HepG2 (cell line): Measurements from ENCODE around the gene UCMA. TPM values are rescaled to one million over a fixed set of nuclear protein-coding genes. Genes with fewer than 3 reads are reported as not detected.

ENCODE experiments used
- ATAC-seq: fragments of 200-7000 bp; cut with Tn5 transposase; 3 replicates; pipeline ENCODE4 v1.9.1; 2020; ENCODE audit warnings: mild to moderate bottlenecking, moderate library complexity
- BruUV-seq: library from RNA; stranded (reverse); fragments of 400-500 nt; replicated peaks from 2 replicates; lab custom pipeline; 2021; lab: Mats Ljungman, UMichigan
- CTCF ChIA-PET: fragments of 300-600 bp; formaldehyde crosslinking; extraction: SDS; loops from one replicate; lab custom pipeline; 2021; ENCODE audit warnings: low total read pairs, inconsistent platforms, low intra/inter-chr PET ratio; lab: Yijun Ruan, JAX
- POLR2A ChIA-PET: fragments of 350-600 bp; sonication (Branson Sonifier 250); formaldehyde crosslinking; loops from one replicate; lab custom pipeline; 2020; ENCODE audit warnings: antibody characterized with exemption, inconsistent platforms; lab: Yijun Ruan, JAX
- DNase-seq: peaks from one replicate; pipeline ENCODE4 v3.0.0-alpha.2; 2015; ENCODE audit warnings: low spot score
- FAIRE-seq: peaks from 3 replicates; lab custom pipeline; 2011; peaks lifted over from hg19 to GRCh38; lab: Jason Lieb, UNC
- H2AFZ ChIP-seq: one replicate; pipeline ENCODE4 v1.6.1; 2011; ENCODE audit warnings: low read length, inconsistent platforms
- H3K27ac ChIP-seq: fragments of 300-600 bp; 3 replicates; pipeline ENCODE4 v1.8.0; 2011; ENCODE audit warnings: mixed run types, mild to moderate bottlenecking, mixed read lengths, low read length, inconsistent platforms; ENCODE audit not compliant: insufficient read depth; ENCODE audit errors: extremely low read length
- H3K27me3 ChIP-seq, 2 experiments: fragments of 200-600 bp in 1 of 2; 2 replicates in 1 of 2; 3 replicates in 1 of 2; pipeline versions ENCODE4 v1.6.0 to v1.8.0; 2011; ENCODE audit warnings: low read length in 2 of 2, mild to moderate bottlenecking in 2 of 2, moderate library complexity in 2 of 2, inconsistent platforms in 1 of 2; ENCODE audit not compliant: insufficient read depth in 2 of 2, control insufficient read depth in 1 of 2
- H3K36me3 ChIP-seq, 2 experiments: fragments of 200-600 bp in 1 of 2; replicated peaks in 1 of 2; 2 replicates in 1 of 2; 3 replicates in 1 of 2; pipeline versions ENCODE4 v1.5.1 to v1.8.0; 2011; ENCODE audit warnings: low read length in 2 of 2, inconsistent platforms in 1 of 2; ENCODE audit not compliant: insufficient read depth in 2 of 2, control insufficient read depth in 1 of 2
- H3K4me1 ChIP-seq: 2 replicates; pipeline ENCODE4 v1.5.1; 2012; ENCODE audit warnings: low read length, inconsistent platforms; ENCODE audit not compliant: insufficient read depth
- H3K4me2 ChIP-seq: 2 replicates; pipeline ENCODE4 v1.6.0; 2011; ENCODE audit warnings: low read depth, low read length, inconsistent platforms
- H3K4me3 ChIP-seq, 3 experiments: fragments of 200-600 bp in 1 of 3; sonication (generic), shearing (Covaris generic) in 1 of 3; replicated peaks in 1 of 3; 2 replicates each; pipeline ENCODE4 v1.5.1; 2011 to 2016; ENCODE audit warnings: low read length in 3 of 3, inconsistent platforms in 2 of 3, low read depth in 2 of 3, mild to moderate bottlenecking in 2 of 3, control low read depth in 1 of 3, mixed read lengths in 1 of 3; ENCODE audit not compliant: insufficient read depth in 1 of 3
- H3K79me2 ChIP-seq: one replicate; pipeline ENCODE4 v1.6.1; 2011; ENCODE audit warnings: low read length, inconsistent platforms; ENCODE audit not compliant: insufficient read depth
- H3K9ac ChIP-seq: 2 replicates; pipeline ENCODE4 v1.6.0; 2011; ENCODE audit warnings: mild to moderate bottlenecking, low read depth, low read length, inconsistent platforms; ENCODE audit not compliant: insufficient read depth
- H3K9me3 ChIP-seq: 2 replicates; pipeline ENCODE4 v1.5.1; 2012; ENCODE audit warnings: mild to moderate bottlenecking, low read length
- H4K20me1 ChIP-seq: 2 replicates; pipeline ENCODE4 v1.6.0; 2011; ENCODE audit warnings: inconsistent platforms, mild to moderate bottlenecking, low read length, moderate library complexity; ENCODE audit not compliant: insufficient read depth
- AGO2 ChIP-seq: fragments of 200-400 bp; formaldehyde crosslinking; optimal IDR thresholded peaks from 2 replicates; pipeline ENCODE3; 2017; ENCODE audit warnings: mild to moderate bottlenecking, low read depth, low read length, moderate library complexity
- BHLHE40 ChIP-seq: IDR thresholded peaks from 2 replicates; pipeline ENCODE4 v1.6.1; 2011; ENCODE audit warnings: low read length, improper control_type of control experiment
- BRCA1 ChIP-seq: sonication (generic); formaldehyde crosslinking; IDR thresholded peaks from 2 replicates; pipeline ENCODE4 v1.4.0; 2020; ENCODE audit warnings: missing genetic modification reagents
- KLF16 ChIP-seq, 2 experiments: sonication (generic) in 1 of 2; formaldehyde crosslinking in 1 of 2; IDR thresholded peaks; 2 replicates each; pipeline versions ENCODE4 v1.6.1 to v1.8.0; 2016 to 2023; ENCODE audit warnings: missing genetic modification reagents in 2 of 2, missing compliant biosample characterization in 1 of 2
- MEF2D ChIP-seq: sonication (generic); formaldehyde crosslinking; IDR thresholded peaks from 2 replicates; pipeline ENCODE4 v1.5.1; 2020; ENCODE audit warnings: mild to moderate bottlenecking, missing genetic modification reagents
- MYC ChIP-seq: sonication (generic); formaldehyde crosslinking; IDR thresholded peaks from 2 replicates; pipeline ENCODE4 v1.9.0; 2021; ENCODE audit warnings: missing genetic modification reagents, borderline replicate concordance
- NCOR1 ChIP-seq: fragments of 200-600 bp; sonication (generic); IDR thresholded peaks from 2 replicates; pipeline ENCODE4 v1.7.0; 2017; ENCODE audit warnings: antibody characterized with exemption, low read length, borderline replicate concordance
- SKIL ChIP-seq: sonication (generic); formaldehyde crosslinking; IDR thresholded peaks from 2 replicates; pipeline ENCODE4 v1.8.0; 2022; ENCODE audit warnings: missing genetic modification reagents, mild to moderate bottlenecking, moderate library complexity, borderline replicate concordance
- ZBED4 ChIP-seq: sonication (generic); formaldehyde crosslinking; IDR thresholded peaks from 2 replicates; pipeline ENCODE4 v1.4.0; 2020; ENCODE audit warnings: missing genetic modification reagents, borderline replicate concordance
- ZBTB26 ChIP-seq: IDR thresholded peaks from 2 replicates; pipeline ENCODE4 v1.6.1; 2016; ENCODE audit warnings: missing compliant biosample characterization, missing genetic modification reagents, borderline replicate concordance
- ZNF292 ChIP-seq: sonication (generic); formaldehyde crosslinking; IDR thresholded peaks from 2 replicates; pipeline ENCODE4 v1.8.1; 2022; ENCODE audit warnings: mild to moderate bottlenecking, low read depth, missing genetic modification reagents, borderline replicate concordance
- ZNF484 ChIP-seq: sonication (generic); formaldehyde crosslinking; IDR thresholded peaks from 2 replicates; pipeline ENCODE4 v1.5.1; 2020; ENCODE audit warnings: mild to moderate bottlenecking, low read depth, missing genetic modification reagents, borderline replicate concordance
- ZNF75D ChIP-seq: sonication (generic); formaldehyde crosslinking; IDR thresholded peaks from 2 replicates; pipeline ENCODE4 v1.8.1; 2023; ENCODE audit warnings: missing genetic modification reagents, mild to moderate bottlenecking, borderline replicate concordance
- WGBS: methylation state at CpG from one replicate; pipeline ENCODE4 v1.1.6; 2017; ENCODE audit warnings: low lambda C conversion rate; 5-methylcytosine and 5-hydroxymethylcytosine counted together
- in situ Hi-C: cut with HindIII; loops from 2 replicates; pipeline ENCODE4 v1.10.0; 2017; ENCODE audit warnings: low pct_unique_long_range_greater_than_20kb; ENCODE audit not compliant: extremely low pct_ligation_motif_present
- intact Hi-C: fragments of 100-400 bp; cut with micrococcal nuclease; formaldehyde crosslinking; loops from one replicate; pipeline ENCODE4 v1.10.0; 2022; ENCODE audit not compliant: unreplicated experiment
- polyA plus RNA-seq, 8 experiments: library from polyadenylated mRNA; depleted of rRNA in 3 of 8; stranded (reverse) in 7 of 8; unstranded in 1 of 8; fragments of >200 nt; fragmentation: Illumina TruSeq in 4 of 8; extraction: Trizol in 4 of 8; gene quantifications; 2 replicates each; pipeline versions ENCODE4 v1.2.1 to v1.2.3, GENCODE V29; 2011 to 2016; ENCODE audit warnings: low read depth in 4 of 8, missing spikeins in 1 of 8, mixed read lengths in 1 of 8; ENCODE audit not compliant: insufficient read depth in 1 of 8
- total RNA-seq, 5 experiments: library from RNA; depleted of rRNA; stranded (reverse); fragments of >200 nt; fragmentation: Illumina TruSeq; extraction: Trizol; gene quantifications; 2 replicates each; pipeline ENCODE4 v1.2.3, GENCODE V29; 2016; ENCODE audit warnings: low read depth in 1 of 5
- TF ChIP-seq, protein P1 (sequence below): sonication (generic); formaldehyde crosslinking; IDR thresholded peaks from 2 replicates; pipeline ENCODE4 v1.4.0; 2020; ENCODE audit warnings: missing genetic modification reagents, borderline replicate concordance
- TF ChIP-seq, protein P2 (sequence below): IDR thresholded peaks from 2 replicates; pipeline ENCODE4 v1.6.1; 2012; ENCODE audit warnings: inconsistent platforms

UCMA gene
- total and polyA plus RNA-seq, 2 of the 13 experiments (the other 11 are each of a cell fraction or from before 2014, with no cell fraction given), result not detected

GRCh38 chr10:13256627-13257026, 22.5 kb upstream of the UCMA start:
- no peak overlapping the region for H3K9ac ChIP-seq
- no peak for ATAC-seq
- BruUV-seq, result no TSS peak
- intact Hi-C loops (no loop called here), in situ Hi-C loops (no loop called here)
- DNase-seq, result no peak
- 48% methylated on average over 2 of the region's 2 CpGs for WGBS
- no peaks in the 10 kb centered on the region for H3K79me2 ChIP-seq
- H3K4me2 ChIP-seq, result no peak overlapping the region
- H3K27me3 ChIP-seq, result peaks cover 0 to 4% of the 10 kb centered on the region in 2 experiments; a peak in 1 of 5 replicates
- H3K4me3 ChIP-seq, result no peak overlapping the region
- H3K27ac ChIP-seq, result no peak overlapping the region
- no peak for FAIRE-seq
- ChIA-PET CTCF (interaction anchor here (0.6 kb wide), 1 partner anchor 50 kb away, joined by 3 read pairs; no protein-coding TSS in a partner anchor), POLR2A (no interaction called here)
- H3K4me1 ChIP-seq, result no peaks in the 10 kb centered on the region
- H4K20me1 ChIP-seq, result no peaks in the 10 kb centered on the region
- no peaks in the 10 kb centered on the region for H3K36me3 ChIP-seq
- H3K9me3 ChIP-seq, result no peaks in the 10 kb centered on the region
- H2AFZ ChIP-seq, result no peak overlapping the region
- TF ChIP-seq MEF2D (CRISPR knock-in tag) (no peak), BHLHE40 (no peak), KLF16 (CRISPR knock-in tag; IDR thresholded peaks at IDR 0.05) (no peak), ZNF292 (no peak), NCOR1 (no peak), ZNF75D (CRISPR knock-in tag) (no peak), ZNF484 (CRISPR knock-in tag) (no peak), ZBED4 (CRISPR knock-in tag) (no peak), SKIL (CRISPR knock-in tag) (no peak), ZBTB26 (no peak), MYC (CRISPR knock-in tag) (no peak), AGO2 (no peak), BRCA1 (no peak)
- TF ChIP-seq, protein P1, sequence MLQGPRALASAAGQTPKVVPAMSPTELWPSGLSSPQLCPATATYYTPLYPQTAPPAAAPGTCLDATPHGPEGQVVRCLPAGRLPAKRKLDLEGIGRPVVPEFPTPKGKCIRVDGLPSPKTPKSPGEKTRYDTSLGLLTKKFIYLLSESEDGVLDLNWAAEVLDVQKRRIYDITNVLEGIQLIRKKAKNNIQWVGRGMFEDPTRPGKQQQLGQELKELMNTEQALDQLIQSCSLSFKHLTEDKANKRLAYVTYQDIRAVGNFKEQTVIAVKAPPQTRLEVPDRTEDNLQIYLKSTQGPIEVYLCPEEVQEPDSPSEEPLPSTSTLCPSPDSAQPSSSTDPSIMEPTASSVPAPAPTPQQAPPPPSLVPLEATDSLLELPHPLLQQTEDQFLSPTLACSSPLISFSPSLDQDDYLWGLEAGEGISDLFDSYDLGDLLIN (CRISPR knock-in tag), result no peak
- TF ChIP-seq, protein P2, sequence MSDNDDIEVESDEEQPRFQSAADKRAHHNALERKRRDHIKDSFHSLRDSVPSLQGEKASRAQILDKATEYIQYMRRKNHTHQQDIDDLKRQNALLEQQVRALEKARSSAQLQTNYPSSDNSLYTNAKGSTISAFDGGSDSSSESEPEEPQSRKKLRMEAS, result no peak
